Activated CD4-positive, CD25-positive, alpha-beta regulatory T cell (primary cell): ENCODE data around the gene ACVR1.
A peak's percentile ranks its signal among the peaks of the same experiment; 100 is the strongest.
"Not testable (repeated sequence)": the region's sequence is repeated elsewhere in the genome, so short reads cannot be mapped to it uniquely, and the experiment has no call there.

Experiments
- DNase-seq, 4 experiments: peaks; one replicate each; lab custom pipeline; 2025; lab: John Stamatoyannopoulos, UW

The ACVR1 gene

DNA sequence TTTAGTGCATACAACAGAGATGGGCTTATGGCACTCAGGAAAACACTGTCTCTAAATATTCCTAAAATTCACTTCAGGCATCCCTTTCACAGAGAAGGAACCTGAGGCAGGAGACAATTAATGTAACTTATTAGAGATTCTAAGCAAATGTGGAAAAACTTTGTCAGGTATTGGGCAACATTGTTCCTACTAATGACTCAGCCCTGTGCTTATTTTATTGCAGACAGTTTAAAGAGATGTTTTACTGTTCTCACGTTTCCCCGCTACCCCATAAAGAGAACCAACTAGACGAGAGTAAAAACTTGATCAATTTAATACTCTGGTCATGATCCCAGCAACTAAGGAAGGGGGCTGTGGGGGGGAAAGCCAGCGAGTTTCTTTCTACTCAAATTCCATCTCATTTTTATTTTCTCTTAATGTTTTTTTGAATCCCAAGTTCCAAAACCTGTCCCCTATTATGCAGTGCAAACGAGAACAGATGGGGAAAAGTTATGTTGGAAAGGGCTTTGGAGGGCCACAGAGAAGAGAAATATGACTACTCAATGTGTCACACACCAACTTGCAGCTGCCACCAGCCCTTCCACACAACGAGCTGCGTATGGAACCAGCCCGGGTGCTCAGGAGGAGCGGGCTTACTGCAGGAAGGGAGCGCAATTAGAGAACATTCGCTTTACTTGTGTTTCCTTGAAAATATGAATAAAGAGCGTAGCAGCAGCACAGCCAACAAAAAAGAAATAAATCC, 18.7 kb upstream of the ACVR1 start:
- no peak for DNase-seq

DNA sequence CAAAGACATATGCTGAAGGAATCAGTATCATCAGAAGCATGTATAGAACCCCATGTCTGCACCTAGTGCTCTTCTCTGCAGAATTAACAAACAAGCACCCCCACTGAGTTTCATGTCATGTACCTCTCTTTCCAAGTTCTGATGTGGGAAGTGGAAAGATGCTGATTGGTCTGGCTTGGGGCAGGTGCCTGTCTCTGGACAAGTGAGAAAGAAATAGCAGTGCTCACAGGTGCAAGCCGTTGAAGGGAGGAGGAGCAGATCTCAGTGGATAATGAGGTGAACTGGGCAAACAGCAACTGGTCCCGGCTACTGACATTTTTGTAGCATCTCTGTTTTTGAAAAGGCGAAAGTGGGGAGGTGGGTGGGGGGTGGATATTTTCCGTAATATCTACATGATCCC, 17.5 kb upstream of the ACVR1 start:
- DNase-seq: no peak

DNA sequence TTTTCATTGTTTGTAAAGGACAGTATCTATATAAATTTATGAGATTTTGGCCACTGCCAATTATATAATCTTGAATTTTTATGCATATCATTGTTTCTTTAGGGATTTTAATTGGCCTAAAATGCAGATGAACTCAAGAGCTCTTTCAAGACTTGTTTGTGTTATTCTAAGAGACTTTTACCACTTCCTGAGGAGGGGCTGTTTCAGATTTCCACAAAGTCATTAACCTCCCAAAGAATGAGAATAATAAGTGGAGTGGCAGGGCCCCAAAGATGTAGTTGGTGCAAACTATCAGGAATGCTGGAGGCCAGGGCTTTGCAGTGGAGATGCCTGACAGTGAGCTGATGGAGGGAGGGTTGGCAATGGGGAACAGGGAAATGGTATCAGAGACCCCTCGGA, 15.5 kb upstream of the ACVR1 start:
- no peak for DNase-seq

DNA sequence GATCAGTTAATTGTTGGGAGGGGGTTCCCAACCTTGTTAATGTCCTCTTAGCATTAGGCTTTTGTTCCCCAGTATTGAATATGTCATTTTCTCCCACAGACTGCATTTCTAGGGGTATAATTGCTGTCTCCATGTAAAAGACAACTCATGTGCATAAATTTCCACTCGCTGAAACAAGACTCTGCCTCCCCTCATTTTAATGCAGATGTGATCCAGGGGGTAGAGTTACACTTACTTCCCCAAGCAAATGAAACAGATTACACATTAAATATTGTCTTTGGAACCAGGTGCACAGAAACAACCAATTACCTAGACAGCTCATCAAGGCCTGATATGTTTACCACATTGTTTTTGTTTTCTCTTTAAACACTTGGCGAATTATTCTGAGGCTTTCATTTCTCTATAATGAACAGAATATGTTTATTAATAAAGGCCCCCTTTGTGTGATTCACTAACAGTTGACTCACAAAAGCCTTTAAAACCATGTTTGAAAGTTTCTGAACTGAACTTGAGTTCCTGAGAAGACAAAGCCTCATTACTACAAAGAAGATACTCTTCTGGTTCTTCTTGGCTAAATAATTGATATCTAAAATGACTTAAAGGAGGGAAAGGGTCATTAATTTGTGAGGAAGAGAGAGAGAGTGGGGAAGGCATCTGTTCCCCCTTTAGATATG, 15.0 kb upstream of the ACVR1 start:
- DNase-seq: no peak

DNA sequence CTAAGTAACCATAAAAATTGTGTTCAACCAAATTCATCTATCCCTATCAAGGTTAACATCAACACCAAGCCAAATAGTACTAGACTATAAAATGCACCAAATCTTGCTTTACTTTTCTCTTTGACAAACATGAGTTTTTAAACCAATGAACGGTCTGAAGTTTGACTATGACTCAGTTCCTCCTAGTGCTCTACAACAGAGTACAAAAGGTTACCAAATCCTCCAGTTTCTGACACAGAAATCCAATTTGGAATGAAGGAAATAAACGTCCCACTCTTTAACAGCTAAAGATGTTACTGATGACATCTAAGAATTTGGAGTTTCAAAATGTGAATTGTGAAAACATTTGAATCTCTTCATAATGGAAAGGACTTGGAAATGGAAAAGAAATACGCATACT, 11.8 kb upstream of the ACVR1 start:
- no peak for DNase-seq

DNA sequence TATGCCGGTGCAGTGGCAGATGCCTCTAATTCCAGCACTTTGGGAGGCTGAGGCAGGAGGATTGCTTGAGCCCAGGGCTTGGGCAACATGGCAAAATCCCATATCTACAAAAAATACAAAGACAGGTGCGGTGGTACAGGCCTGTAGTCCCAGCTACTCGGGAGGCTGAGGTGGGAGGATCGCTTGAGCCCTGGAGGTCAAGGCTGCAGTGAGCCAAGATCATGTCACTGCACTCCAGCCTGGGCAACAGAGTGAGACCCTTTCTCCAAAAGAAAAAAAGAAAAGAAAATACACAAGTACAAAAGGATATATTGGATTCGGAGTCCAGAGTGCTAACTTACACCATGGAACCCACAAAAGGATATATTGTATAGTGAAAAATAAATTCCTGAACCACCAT, 8.4 kb upstream of the ACVR1 start:
- not testable (repeated sequence) for DNase-seq

DNA sequence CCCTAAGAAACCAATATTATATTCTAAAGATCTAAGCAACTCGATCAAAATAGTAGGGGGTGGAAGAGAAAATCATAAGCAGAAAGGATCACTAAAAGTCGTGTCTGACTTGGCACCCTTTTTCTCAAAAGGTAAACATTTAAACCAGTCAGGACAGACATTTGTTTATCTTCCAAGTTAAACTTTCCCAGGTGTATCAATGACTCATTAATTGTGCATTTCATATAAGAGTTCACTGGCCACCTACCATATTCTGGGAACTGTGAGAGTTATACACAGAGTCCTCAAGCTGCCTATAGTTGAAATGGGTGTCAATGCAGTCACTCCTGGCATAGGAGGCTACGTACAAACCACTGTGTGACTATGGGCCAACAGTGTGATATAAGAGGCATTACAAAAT, 4.8 kb upstream of the ACVR1 start:
- DNase-seq: no peak

DNA sequence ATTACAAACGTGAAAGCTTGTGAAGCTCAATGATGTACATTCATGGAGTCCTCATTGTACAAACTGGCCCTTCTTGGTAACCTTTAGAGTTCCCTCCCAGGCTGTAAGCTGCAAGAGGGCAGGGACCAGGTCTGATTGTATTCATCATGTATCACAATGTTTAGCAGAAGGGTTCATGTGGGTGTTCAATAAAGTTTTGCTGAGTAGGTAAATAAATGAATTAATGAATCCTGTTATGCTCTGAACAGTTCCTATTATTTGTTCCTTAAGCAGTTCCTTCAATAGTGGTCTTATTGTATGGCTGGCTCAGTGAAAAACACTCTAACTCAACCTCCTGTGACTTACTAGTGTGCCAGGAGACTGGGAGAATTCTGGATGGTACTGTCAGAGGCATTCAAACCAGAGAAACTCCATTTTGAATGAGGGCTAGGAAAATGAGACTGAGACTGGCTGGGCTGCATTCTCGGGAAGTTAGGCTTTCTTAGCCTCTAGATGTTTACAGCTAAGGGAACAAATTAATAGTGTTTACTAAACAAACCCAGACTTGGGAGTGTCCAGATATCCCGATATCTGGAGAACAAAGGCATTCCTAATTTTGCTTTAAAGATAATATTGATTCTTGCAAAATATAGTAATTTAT, 1.8 kb upstream of the ACVR1 start:
- DNase-seq: no peak

DNA sequence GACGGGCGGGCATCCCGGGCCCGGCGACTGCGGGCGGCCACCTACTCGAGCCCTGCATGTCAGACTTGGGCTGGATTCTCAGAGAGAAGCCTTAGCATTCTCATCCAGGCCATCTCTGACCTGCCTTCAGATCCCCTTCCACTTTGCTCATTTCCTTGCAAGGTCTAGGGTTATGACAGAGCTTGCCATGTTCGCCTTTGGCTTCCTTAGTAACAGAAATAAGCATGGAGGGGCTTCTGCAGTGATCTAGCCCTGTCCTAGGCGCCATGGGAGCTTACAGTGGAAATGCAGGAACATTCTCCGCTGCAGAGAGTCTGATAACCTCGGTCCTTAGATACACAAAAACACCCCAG, 632 bp upstream of the ACVR1 start:
- no peak for DNase-seq

DNA sequence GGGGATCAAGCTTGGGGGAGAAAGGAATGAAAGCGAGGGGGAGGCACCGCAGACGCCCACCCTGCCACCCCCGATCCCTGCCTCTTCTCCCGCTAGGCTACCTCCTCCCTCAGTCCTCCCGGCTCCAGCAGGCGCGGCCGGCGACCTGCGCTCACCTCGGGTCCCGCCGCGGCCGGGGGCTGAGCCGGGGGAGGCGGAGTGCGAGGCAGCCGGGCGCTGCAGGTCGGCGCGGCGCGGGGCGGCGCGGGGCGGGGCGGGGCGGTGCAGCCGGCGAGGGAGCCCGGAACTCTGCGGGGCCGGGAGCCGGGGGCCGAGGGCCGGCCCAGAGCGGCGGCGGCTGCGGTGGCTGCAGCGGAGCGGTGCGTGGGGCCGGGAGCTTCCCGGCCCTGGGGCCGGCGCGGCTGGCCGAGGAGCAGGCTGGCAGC, 477 bp downstream of the ACVR1 start:
- DNase-seq: peak; percentile 30 to 64 (median 56)

DNA sequence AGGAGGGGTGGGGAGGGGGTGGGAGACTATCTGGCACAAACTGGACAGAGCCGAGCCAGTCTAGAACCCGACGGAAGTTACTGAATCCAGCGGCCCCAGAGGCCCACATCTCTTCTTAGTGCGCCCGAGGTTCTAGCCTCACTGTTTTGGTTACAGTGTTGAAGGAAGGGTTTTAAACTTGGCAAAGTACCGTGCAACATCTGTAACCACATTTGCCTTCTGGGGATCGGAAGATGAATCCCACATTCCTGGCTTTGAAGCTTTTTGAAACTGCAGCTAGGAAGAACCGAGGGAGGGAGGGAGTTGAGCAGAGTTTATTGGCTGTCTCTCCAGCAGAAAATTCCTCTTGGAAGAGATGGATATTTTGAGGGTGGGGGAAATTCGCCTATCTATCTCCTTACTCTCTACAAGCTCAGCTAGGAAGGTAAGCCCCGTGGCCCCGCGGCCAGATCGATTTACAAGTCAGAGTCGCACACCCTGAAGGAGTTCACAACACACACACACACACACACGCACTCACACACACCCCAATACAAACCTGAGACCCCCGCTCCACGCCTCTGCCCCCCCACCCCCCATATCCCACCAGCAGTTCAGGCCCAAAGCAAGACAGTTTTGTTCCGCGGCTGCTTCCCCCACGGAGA, 1.0 kb downstream of the ACVR1 start:
- DNase-seq: no peak

DNA sequence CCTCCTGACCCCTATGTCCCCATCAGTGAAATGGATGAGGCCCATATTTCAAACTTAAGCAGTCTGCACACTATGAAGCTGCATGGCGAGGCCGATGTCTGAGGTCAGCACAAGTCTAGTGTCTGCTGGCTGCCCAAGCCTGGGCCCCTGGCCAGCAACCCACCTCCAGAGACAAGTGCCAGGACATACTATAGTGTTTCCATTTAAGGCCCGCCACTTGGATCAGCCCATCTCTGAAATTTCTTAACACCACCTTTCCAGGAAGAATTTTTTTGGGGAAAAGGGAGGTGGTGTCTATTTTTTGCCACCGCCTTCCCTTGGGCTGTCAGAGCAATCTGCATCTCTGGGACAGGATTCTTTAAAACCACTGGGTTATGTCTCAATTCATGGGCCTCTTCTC, 1.8 kb downstream of the ACVR1 start:
- no peak for DNase-seq

DNA sequence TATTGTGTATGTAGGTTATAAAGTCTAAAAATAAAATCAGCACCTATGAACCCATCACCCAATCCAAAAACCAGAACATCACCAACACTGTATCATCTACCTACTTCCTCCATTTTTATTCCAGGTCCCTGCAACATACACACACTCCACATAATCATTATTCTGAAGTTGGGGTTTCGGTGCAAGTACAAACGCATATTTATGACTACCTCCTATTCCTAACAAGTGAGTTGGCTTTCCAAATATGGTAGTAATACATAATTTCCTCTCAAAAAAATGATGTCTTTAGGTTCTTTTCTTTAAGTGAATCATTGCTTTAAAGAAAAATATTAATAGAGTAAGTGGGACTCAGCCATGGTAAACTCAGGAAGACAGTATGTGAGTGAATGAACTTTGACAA, 3.3 kb downstream of the ACVR1 start:
- DNase-seq: no peak

DNA sequence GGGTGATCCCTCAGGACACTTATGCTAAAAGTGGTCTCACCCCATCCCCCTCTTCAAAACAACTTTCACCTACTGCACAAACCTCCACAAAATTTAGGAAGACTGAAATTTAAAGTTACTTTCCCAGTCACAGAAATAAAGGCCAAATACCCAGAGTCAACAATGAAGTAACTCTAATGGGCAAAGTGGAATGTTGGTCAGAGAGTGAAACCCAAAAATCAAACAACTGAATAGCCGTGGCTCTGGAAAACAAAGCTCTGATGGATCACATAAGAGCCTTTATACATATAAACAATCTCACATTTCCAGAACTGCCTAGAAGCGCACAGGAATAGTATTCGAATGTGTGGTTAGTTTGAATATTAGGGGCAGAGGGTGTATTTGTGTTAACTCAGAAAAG, 4.7 kb downstream of the ACVR1 start:
- no peak for DNase-seq

DNA sequence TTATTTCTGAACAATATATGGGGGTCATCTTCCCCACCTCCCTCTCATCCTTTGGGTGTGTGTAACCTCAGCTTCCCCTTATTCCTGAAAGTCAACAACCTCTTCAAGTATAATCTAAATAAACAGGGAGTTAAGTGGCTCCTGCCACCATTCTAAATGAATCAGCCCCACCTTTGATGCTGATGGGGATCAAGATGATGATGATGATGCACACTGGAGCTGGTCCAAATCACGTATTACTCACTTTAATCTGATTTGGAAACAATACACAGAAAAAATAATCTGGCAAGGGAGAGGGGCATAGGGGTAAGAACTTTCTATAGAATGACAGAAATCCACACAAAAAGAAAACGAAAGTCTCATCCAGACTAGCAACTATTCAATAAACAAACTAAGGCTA, 7.1 kb downstream of the ACVR1 start:
- DNase-seq: no peak

DNA sequence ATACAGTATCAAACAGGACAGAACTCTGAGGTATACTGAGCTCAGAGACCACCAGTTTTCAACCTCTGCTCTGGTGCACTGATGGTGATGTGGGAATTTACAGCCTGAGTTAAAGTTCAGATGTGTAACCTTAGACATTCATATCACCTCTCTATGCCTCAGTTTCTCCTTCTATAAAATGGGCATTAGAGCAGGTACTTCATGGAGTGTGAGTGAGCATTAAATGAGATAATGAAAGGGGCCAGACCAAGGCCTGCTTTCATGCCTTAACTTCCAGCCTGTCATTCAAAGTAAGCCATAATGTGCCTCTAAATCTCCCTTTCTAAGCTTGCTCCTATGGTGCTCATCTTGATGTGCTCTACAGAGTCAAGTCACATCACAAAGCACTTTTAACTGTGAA, 8.4 kb downstream of the ACVR1 start:
- no peak for DNase-seq

DNA sequence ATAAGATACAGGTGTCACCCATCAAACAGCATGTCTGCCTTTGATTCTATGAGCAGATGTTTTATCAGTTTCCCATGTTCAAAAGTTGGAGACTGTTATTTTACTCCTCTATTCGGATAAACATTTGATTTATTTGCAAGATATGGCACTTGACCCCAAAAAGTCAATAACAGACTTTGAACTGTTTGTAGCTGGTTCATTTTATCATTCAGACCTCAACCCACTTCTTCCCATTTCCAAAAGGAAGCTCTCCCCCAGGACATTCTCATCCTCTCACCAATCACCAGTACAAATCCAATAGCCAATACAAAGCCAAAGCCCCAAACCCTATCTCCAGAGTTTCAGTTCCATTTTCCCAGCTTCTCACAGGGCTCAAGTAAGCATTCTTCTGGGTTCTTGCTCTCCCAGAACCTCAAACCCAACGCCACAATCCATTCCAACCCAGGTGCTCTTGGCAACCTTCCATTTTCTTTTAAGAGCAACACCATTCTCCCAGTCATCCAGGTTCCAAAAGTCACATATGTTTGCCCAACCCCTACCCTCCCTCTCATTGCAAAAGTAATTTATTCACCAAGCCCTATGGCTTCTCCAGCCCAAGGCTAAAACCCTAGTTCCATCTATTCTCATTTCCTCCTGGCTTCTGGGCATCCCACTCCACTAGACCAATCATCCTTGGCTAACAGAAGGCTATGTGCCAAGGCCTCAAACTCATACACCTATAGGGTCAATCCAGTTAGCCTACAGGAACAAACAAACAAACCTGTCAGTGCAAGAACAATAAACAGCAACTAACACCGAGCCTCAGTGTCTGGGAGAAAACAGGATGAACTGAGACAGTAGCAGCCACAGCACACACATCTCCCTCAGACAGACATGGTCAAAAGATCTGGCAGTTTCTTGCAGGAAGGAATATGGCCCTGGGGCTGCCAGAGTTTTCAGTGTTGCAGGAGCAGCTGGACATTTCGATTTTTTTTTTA, 9.2 kb downstream of the ACVR1 start:
- DNase-seq: no peak

DNA sequence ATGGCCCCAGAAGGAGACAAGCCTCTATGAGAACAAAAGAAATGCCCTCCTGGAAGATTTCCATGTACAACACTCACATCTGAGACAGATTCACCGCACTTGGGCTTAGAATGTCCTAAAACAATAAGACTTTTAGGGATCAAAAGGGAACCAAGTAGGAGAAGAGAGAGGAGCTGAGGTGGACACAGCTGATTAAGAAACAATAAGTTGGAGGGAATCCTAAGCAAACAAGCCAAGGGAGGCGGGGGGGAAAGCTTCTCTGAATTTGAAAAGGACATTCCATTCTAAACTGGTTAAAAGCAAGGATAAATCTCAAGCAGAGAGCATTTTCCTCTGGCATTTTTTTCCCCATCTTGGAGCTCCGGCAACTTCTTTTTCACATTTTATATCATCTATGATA, 9.9 kb downstream of the ACVR1 start:
- DNase-seq: no peak

DNA sequence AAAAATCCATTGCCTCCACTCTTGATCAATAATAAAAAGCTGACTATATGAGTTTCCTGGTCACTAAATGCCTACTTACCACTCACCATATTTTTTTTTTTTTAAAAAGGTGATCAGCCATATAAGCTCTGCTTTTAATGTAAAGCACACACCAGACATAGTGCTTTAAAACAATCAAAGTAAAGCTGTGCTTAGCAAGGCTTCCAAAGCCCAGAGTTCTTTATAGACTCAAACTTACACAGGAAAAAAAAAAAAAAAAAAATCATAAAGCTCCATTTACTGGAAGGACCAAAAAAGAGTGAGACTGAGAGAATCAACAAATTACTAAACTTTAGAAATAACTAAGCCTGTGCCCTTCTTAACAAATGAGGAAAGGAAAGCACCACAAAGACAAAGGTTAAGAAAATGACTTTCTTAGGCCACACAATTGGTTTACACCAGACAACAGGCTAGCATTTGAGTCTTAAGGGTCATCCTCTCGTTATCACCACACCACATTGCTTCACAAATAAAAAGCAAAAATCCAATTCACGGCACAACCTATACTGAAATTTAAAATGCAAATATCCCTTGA, 11.2 kb downstream of the ACVR1 start:
- DNase-seq: no peak

DNA sequence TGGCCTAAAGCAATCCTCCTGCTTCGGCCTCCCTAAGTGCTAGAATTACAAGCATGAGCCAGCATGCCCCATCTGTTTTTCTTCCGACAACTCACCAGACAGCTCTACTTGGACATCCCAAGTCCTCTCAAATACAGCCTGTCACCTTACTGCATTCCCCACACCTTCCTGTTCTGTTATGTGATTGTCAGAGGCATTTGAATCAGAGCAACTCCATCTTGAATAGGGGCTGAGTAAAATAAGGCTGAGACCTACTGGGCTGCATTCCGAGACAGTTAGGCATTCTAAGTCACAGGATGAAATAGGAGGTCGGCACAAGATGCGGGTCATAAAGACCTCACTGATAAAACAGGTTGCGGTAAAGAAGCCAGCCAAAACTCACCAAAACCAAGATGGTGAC, 17.3 kb downstream of the ACVR1 start:
- DNase-seq: no peak

DNA sequence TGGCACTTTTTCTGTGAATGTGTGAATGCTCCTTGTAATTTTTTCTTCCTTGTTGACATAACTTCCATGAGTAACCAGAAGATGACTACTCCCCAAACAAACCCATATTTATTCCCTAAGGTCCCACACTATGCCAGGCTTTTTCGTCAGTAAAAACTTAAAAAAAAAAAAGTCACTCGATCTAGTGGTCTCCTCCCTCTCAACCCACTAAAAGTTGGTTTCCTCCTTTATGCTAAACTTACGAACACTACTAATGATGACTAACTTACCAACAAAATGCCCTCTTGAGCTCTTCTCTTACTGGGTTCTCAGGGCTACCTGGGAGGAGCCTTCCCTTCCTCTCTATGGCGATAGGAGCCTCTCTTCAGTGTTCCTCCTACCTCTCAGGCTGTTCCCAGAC, 18.2 kb downstream of the ACVR1 start:
- no peak for DNase-seq

DNA sequence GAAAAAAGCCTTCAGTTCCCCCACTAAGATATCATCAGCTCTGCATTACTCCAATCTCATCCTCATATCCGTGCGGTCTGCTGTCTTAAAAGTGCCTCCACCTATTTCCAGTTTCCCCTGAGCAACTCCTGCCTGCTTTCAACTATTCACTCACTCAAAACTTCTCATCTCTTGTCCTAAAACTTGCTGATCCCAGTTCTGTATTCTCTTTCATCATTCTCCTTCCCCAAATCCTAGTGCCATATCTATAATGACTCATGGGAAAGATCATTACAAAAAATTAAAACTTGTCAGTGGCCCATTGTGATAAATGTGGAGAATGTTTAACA, 20.0 kb downstream of the ACVR1 start:
- no peak for DNase-seq
